Psoas muscle (tissue), 8 donors: Measurements from ENCODE around the gene TASP1. TPM values are rescaled to one million over a fixed set of nuclear protein-coding genes. Genes with fewer than 3 reads are reported as not detected.

ENCODE experiments used
- ATAC-seq, 4 donors: fragments of 200-7000 bp; cut with Tn5 transposase; one replicate each; pipeline ENCODE4 v1.9.1; 2020; ENCODE audit warnings: moderate library complexity in 3 of 4, mild to moderate bottlenecking in 2 of 4
- DNase-seq, 2 donors: peaks; one replicate each; pipeline ENCODE4 v3.0.0-alpha.2; 2020
- H3K27ac ChIP-seq: fragments of 200-600 bp; one replicate; pipeline ENCODE4 v1.8.0; 2022
- H3K27me3 ChIP-seq, 3 donors: fragments of 200-600 bp in 1 of 3; one replicate each; pipeline versions ENCODE4 v1.6.1 to v1.8.0; 2013 to 2022; ENCODE audit warnings: low read length in 2 of 3, mild to moderate bottlenecking in 2 of 3, moderate library complexity in 1 of 3; ENCODE audit not compliant: insufficient read depth in 3 of 3
- H3K36me3 ChIP-seq, 2 donors: fragments of 200-600 bp in 1 of 2; one replicate each; pipeline versions ENCODE4 v1.6.1 to v1.8.0; 2013 to 2022; ENCODE audit warnings: low read depth in 1 of 2, mild to moderate bottlenecking in 1 of 2, moderate library complexity in 1 of 2; ENCODE audit not compliant: insufficient read depth in 1 of 2
- H3K4me1 ChIP-seq: fragments of 200-600 bp; one replicate; pipeline ENCODE4 v1.8.0; 2022
- H3K4me3 ChIP-seq: fragments of 200-600 bp; one replicate; pipeline ENCODE4 v1.8.0; 2022; ENCODE audit warnings: mild to moderate bottlenecking
- H3K9me3 ChIP-seq: fragments of 200-600 bp; one replicate; pipeline ENCODE4 v1.8.0; 2022
- CTCF ChIP-seq: fragments of 200-600 bp; IDR thresholded peaks from one replicate; pipeline ENCODE4 v1.8.0; 2022; ENCODE audit warnings: antibody characterized with exemption
- WGBS, 3 donors: extraction: QIAGEN DNeasy Blood & Tissue Kit; methylation state at CpG; one replicate each; pipeline versions ENCODE4 v1.1.6 to v1.1.7; 2013; 5-methylcytosine and 5-hydroxymethylcytosine counted together
- intact Hi-C, 2 donors: fragments of 100-400 bp; cut with DNase I; formaldehyde crosslinking; loops; one replicate each; pipeline versions ENCODE4 v1.11.0 to v1.14.2; 2022
- polyA plus RNA-seq, 3 donors: library from polyadenylated mRNA; stranded (reverse); fragments of 200-250 nt; gene quantifications; one replicate each; pipeline ENCODE4 v1.2.3, GENCODE V29; 2013
- total RNA-seq, 4 donors: library from RNA; stranded (reverse); fragmentation: NEBNext Ultra II Directional in 2 of 4; extraction: Animal tissue kit (Norgen Biotek cat#: 25700) in 2 of 4; gene quantifications; one replicate each; pipeline versions ENCODE4 v1.2.1 to v1.2.4, GENCODE V29; 2021 to 2023
- donor health status: healthy with polysubstance abuse.
- donor health status: DM: no; HTN: no; CAD: no; lungs with moderate emphysema.
- donor health status: Bipolar disorder and iron deficiency.
- donor health status: healthy.
- donor health status: DM: yes; HTN: yes; CAD: no.
- donor health status: DM: no; HTN: no; CAD: no.
- donor health status: DM: no; HTN: no; CAD: no.
- donor health status: DM: yes; HTN: yes; CAD: no.

TASP1 gene
- total and polyA plus RNA-seq, 7 donors: 1.8 to 4.8 (median 3.2) TPM

- no peaks in the 10 kb centered on the region for H3K27me3 ChIP-seq
- intact Hi-C loops: no loop called here
- H3K4me1 ChIP-seq: peaks cover 6% of the 10 kb centered on the region
- no peaks in the 10 kb centered on the region for H3K36me3 ChIP-seq
- no peak overlapping the region for H3K4me3 ChIP-seq
- no peak for ATAC-seq
- H3K27ac ChIP-seq: no peak overlapping the region
- H3K9me3 ChIP-seq: no peaks in the 10 kb centered on the region
- 85 to 87% (median 85%) methylated on average over 2 of the region's 2 CpGs for WGBS, 3 donors
- no peak for TF ChIP-seq CTCF
- DNase-seq: no peak
Measured at GRCh38 chr20:13571662-13572061, 67.1 kb downstream of the TASP1 start.

DNA sequence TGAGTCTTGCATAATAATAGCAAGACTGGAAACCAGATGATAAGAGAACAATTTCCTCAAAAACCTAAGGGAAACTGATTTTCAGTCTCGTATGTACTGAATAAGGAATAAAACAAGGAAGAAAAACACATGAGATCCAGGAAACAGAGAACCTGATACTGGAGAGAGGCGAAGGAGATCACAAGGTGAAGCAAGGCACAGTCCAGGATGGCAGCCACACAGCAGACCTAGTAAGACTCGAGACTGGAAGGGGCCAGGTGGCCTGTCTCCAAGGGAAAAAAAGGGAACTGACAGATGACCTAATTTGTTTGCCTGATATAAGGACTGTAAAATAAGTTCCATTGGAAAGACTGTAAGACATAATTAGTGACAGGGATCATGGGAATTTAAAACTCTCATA lies 71.1 kb downstream of the TASP1 start:
- TF ChIP-seq CTCF: no peak
- Histone ChIP-seq H3K4me1 (peaks cover 6% of the 10 kb centered on the region), H3K4me3 (no peak overlapping the region), H3K9me3 (no peaks in the 10 kb centered on the region), H3K36me3 (no peaks in the 10 kb centered on the region), H3K27ac (no peak overlapping the region), H3K27me3 (no peaks in the 10 kb centered on the region)
- intact Hi-C loops: no loop called here
- DNase-seq: peak in 1 of 2 donors; percentile 42
- peak; percentile 44 to 83 (median 62) for ATAC-seq
- 18 to 19% (median 19%) methylated on average over 3 of the region's 3 CpGs for WGBS, 3 donors

- ATAC-seq: no peak
- peaks cover 6% of the 10 kb centered on the region for H3K4me1 ChIP-seq
- H3K36me3 ChIP-seq: peaks cover 0 to under 1% of the 10 kb centered on the region in 2 donors
- intact Hi-C loops: no loop called here
- H3K27ac ChIP-seq: no peak overlapping the region
- no peaks in the 10 kb centered on the region for H3K27me3 ChIP-seq
- no peak for DNase-seq
- 62 to 94% (median 91%) methylated on average over 1 of the region's 1 CpG for WGBS, 3 donors
- no peak overlapping the region for H3K4me3 ChIP-seq
- no peak for TF ChIP-seq CTCF
- no peaks in the 10 kb centered on the region for H3K9me3 ChIP-seq
Measured at GRCh38 chr20:13563854-13564253, 74.9 kb downstream of the TASP1 start.

DNA sequence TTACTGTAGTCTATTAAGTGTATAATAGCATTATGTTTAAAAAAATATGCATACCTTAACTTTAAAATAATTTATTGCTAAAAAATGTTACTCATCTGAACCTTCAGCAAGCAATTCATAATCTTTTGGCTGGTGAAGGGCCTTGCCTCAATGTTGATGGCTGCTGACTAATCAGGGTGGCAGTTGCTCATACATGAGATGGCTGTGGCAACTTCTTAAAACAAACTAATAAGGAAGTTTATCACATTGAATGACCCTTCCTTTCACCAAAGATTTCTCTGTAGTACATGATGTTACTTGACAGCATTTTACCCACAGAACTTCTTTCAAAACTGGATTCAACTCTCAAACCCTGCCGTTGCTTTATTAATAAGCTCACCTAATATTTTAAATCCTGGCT lies 84.0 kb downstream of the TASP1 start:
- ATAC-seq (no peak), DNase-seq (no peak)
- Histone ChIP-seq H3K9me3 (no peaks in the 10 kb centered on the region), H3K36me3 (peaks cover 2 to 4% of the 10 kb centered on the region in 2 donors), H3K4me1 (no peaks in the 10 kb centered on the region), H3K4me3 (no peak overlapping the region), H3K27me3 (no peaks in the 10 kb centered on the region), H3K27ac (no peak overlapping the region)
- intact Hi-C loops: loop anchor here in 1 of 2 donors (5.0 kb wide), 1 partner anchor 432 kb away; no protein-coding TSS in a partner anchor
- TF ChIP-seq CTCF: no peak
- WGBS, 3 donors: 61 to 86% (median 68%) methylated on average over 1 of the region's 1 CpG

- intact Hi-C loops: loop anchor here in 1 of 2 donors (5.0 kb wide), 1 partner anchor 432 kb away; no protein-coding TSS in a partner anchor
- no peak for TF ChIP-seq CTCF
- WGBS, 3 donors: 82 to 85% (median 83%) methylated on average over 3 of the region's 3 CpGs
- ATAC-seq (no peak), DNase-seq (no peak)
- Histone ChIP-seq H3K27ac (no peak overlapping the region), H3K4me1 (no peaks in the 10 kb centered on the region), H3K36me3 (peaks cover 2 to 4% of the 10 kb centered on the region in 2 donors), H3K9me3 (no peaks in the 10 kb centered on the region), H3K27me3 (no peaks in the 10 kb centered on the region), H3K4me3 (no peak overlapping the region)
Measured at GRCh38 chr20:13554076-13554475, 84.7 kb downstream of the TASP1 start.
